ENCODE results near the gene NKD1. TPM values are rescaled to one million over a fixed set of nuclear protein-coding genes. Genes with fewer than 3 reads are reported as not detected.

The NKD1 gene
- total RNA-seq, 1 donor, result under 0.01 TPM

DNA sequence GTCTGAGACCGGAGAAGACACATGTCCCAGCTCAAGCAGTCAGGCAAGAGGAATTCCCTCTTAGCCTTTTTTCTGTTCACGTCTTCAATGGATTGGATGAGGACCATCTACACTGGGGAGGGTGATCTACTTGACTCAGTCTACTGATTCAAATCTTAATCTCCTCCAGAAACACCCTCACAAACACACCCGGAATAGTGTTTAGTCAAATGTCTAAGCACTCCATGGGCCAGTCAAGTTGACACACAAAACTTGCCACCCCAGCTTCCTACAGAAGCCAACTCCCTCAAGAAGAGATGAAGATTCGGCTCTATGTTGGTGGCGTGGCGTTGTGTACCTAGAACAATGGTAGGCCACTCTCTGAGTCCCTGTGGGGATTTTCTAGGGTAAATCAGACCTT, 22.5 kb upstream of the NKD1 start:
- TF ChIP-seq, protein P1, sequence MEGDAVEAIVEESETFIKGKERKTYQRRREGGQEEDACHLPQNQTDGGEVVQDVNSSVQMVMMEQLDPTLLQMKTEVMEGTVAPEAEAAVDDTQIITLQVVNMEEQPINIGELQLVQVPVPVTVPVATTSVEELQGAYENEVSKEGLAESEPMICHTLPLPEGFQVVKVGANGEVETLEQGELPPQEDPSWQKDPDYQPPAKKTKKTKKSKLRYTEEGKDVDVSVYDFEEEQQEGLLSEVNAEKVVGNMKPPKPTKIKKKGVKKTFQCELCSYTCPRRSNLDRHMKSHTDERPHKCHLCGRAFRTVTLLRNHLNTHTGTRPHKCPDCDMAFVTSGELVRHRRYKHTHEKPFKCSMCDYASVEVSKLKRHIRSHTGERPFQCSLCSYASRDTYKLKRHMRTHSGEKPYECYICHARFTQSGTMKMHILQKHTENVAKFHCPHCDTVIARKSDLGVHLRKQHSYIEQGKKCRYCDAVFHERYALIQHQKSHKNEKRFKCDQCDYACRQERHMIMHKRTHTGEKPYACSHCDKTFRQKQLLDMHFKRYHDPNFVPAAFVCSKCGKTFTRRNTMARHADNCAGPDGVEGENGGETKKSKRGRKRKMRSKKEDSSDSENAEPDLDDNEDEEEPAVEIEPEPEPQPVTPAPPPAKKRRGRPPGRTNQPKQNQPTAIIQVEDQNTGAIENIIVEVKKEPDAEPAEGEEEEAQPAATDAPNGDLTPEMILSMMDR (IDR thresholded peaks at IDR 0.05; ENCODE audit: extremely low read depth, low read depth, low read length), result no peak
- Histone ChIP-seq H3K4me3 (ENCODE audit: insufficient read depth, low read length) (no peak overlapping the region), H3K79me2 (ENCODE audit: insufficient read depth, low read length) (no peaks in the 10 kb centered on the region), H4K20me1 (ENCODE audit: insufficient read depth, low read length) (no peaks in the 10 kb centered on the region), H3K27ac (ENCODE audit: low read depth, low read length) (no peak overlapping the region), H3K4me1 (ENCODE audit: insufficient read depth, low read length) (no peaks in the 10 kb centered on the region), H3K9me3 (ENCODE audit: low read depth, low read length) (no peaks in the 10 kb centered on the region), H3K36me3 (ENCODE audit: insufficient read depth, low read length) (no peaks in the 10 kb centered on the region), H3K27me3 (ENCODE audit: insufficient read depth, low read length) (no peaks in the 10 kb centered on the region), H2AFZ (ENCODE audit: low read length) (no peak overlapping the region), H3K4me2 (ENCODE audit: insufficient read depth, low read length) (no peak overlapping the region)
- DNase-seq (ENCODE audit: insufficient read length, low spot score, missing footprints), result no peak

DNA sequence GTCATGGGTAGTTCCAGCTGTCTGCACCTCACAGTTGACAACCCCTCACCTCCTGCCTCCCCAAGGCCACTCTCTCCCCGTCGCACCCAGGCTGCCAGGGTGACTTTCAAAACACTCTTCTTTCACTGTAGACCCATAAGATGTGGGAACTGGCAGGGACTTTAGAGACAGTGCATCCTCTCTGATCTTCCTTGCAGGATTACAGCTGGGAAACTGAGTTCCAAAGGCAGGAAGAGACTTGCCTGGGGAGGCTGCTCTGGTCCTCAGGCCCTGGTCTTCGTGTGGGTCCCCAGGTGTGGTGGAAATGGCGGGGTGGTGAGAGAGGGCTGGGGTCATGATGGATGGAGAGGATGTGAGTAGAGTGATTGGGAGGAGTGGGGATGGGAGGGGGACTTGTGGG, 21.9 kb upstream of the NKD1 start:
- Histone ChIP-seq H3K4me3 (ENCODE audit: insufficient read depth, low read length) (no peak overlapping the region), H3K4me1 (ENCODE audit: insufficient read depth, low read length) (no peaks in the 10 kb centered on the region), H4K20me1 (ENCODE audit: insufficient read depth, low read length) (no peaks in the 10 kb centered on the region), H3K4me2 (ENCODE audit: insufficient read depth, low read length) (no peak overlapping the region), H3K27ac (ENCODE audit: low read depth, low read length) (no peak overlapping the region), H2AFZ (ENCODE audit: low read length) (no peak overlapping the region), H3K36me3 (ENCODE audit: insufficient read depth, low read length) (no peaks in the 10 kb centered on the region), H3K9me3 (ENCODE audit: low read depth, low read length) (no peaks in the 10 kb centered on the region), H3K27me3 (ENCODE audit: insufficient read depth, low read length) (no peaks in the 10 kb centered on the region), H3K79me2 (ENCODE audit: insufficient read depth, low read length) (no peaks in the 10 kb centered on the region)
- TF ChIP-seq, protein P1 (IDR thresholded peaks at IDR 0.05; ENCODE audit: extremely low read depth, low read depth, low read length), result no peak
- DNase-seq (ENCODE audit: insufficient read length, low spot score, missing footprints), result no peak

DNA sequence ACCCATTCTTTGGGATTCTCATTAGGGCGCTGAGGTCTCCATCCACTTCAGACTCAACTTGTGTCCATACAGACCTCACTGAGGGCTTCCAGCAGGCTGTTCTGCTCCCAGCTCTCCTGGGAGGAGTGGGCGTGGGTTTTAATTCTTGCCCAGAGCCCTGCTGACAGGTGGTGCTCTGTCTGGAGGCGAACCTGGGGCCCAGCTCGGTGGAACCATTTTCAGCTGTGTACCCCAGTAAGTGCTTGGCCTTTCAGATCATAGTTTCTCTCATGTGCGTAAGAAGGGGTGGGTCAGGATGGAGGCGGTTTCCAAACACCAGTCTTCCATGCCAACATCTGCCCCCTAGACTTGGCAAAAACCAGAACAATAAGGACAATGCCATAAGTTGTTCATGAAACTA, 21.4 kb upstream of the NKD1 start:
- no peaks in the 10 kb centered on the region for H3K4me1 ChIP-seq (ENCODE audit: insufficient read depth, low read length)
- no peaks in the 10 kb centered on the region for H3K79me2 ChIP-seq (ENCODE audit: insufficient read depth, low read length)
- H3K4me2 ChIP-seq (ENCODE audit: insufficient read depth, low read length), result no peak overlapping the region

DNA sequence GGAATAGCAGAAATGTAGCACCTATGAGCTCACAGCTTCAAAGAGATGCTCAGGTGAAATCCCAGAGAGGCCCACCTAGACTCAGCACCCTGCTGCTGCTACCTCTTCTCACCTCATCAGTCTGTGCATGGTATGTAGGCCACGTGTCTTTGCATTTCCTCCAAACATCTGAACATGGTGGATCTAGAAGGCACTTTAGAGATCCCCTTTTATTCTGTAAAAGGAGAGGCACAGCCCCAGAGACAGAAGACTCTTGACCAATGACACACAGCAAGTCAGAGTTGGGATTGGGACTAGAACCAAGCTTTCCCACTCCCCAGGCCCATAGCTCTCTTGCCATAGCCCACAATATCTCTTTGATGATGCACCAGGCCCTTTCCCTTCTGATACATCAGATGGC, 19.4 kb upstream of the NKD1 start:
- H3K36me3 ChIP-seq (ENCODE audit: insufficient read depth, low read length), result no peaks in the 10 kb centered on the region
- TF ChIP-seq, protein P1 (IDR thresholded peaks at IDR 0.05; ENCODE audit: extremely low read depth, low read depth, low read length), result no peak
- no peak for DNase-seq (ENCODE audit: insufficient read length, low spot score, missing footprints)
- H3K4me2 ChIP-seq (ENCODE audit: insufficient read depth, low read length), result no peak overlapping the region
- H3K9me3 ChIP-seq (ENCODE audit: low read depth, low read length), result no peaks in the 10 kb centered on the region
- H3K4me3 ChIP-seq (ENCODE audit: insufficient read depth, low read length), result no peak overlapping the region
- H3K27me3 ChIP-seq (ENCODE audit: insufficient read depth, low read length), result no peaks in the 10 kb centered on the region
- H3K27ac ChIP-seq (ENCODE audit: low read depth, low read length), result no peak overlapping the region
- no peaks in the 10 kb centered on the region for H3K4me1 ChIP-seq (ENCODE audit: insufficient read depth, low read length)
- H2AFZ ChIP-seq (ENCODE audit: low read length), result no peak overlapping the region
- H3K79me2 ChIP-seq (ENCODE audit: insufficient read depth, low read length), result no peaks in the 10 kb centered on the region
- no peaks in the 10 kb centered on the region for H4K20me1 ChIP-seq (ENCODE audit: insufficient read depth, low read length)

More for the DNA sequence above, 21.4 kb upstream of the NKD1 start:
- no peaks in the 10 kb centered on the region for H3K9me3 ChIP-seq (ENCODE audit: low read depth, low read length)
- TF ChIP-seq, protein P1 (IDR thresholded peaks at IDR 0.05; ENCODE audit: extremely low read depth, low read depth, low read length), result no peak
- H3K36me3 ChIP-seq (ENCODE audit: insufficient read depth, low read length), result no peaks in the 10 kb centered on the region
- no peaks in the 10 kb centered on the region for H3K27me3 ChIP-seq (ENCODE audit: insufficient read depth, low read length)
- no peak overlapping the region for H3K4me3 ChIP-seq (ENCODE audit: insufficient read depth, low read length)
- no peaks in the 10 kb centered on the region for H4K20me1 ChIP-seq (ENCODE audit: insufficient read depth, low read length)
- DNase-seq (ENCODE audit: insufficient read length, low spot score, missing footprints), result no peak
- H2AFZ ChIP-seq (ENCODE audit: low read length), result no peak overlapping the region
- no peak overlapping the region for H3K27ac ChIP-seq (ENCODE audit: low read depth, low read length)
